Right atrium auricular region (tissue), 2 donors: ENCODE results near the gene ASAP2. TPM values are rescaled to one million over a fixed set of nuclear protein-coding genes. Genes with fewer than 3 reads are reported as not detected.

Source experiments
- DNase-seq: peaks from one replicate; pipeline ENCODE4 v3.0.0-alpha.2; 2019; ENCODE audit warnings: low spot score
- H3K27ac ChIP-seq, 2 donors: fragments of 200-600 bp; sonication (generic); 1 replicate in 1 of 2; 2 replicates in 1 of 2; pipeline ENCODE4 v1.5.1; 2016 to 2019
- H3K27me3 ChIP-seq, 2 donors: fragments of 200-600 bp; sonication (generic); one replicate each; pipeline versions ENCODE4 v1.5.1 to v1.6.0; 2017 to 2019
- H3K36me3 ChIP-seq: fragments of 200-600 bp; sonication (generic); one replicate; pipeline ENCODE4 v1.5.1; 2016
- H3K4me1 ChIP-seq, 2 donors: fragments of 200-600 bp; sonication (generic); one replicate each; pipeline versions ENCODE4 v1.5.1 to v1.6.0; 2017 to 2019
- H3K4me3 ChIP-seq, 2 donors: fragments of 200-600 bp; sonication (generic); 1 replicate in 1 of 2; 2 replicates in 1 of 2; pipeline ENCODE4 v1.5.1; 2017 to 2019; ENCODE audit warnings: mild to moderate bottlenecking in 1 of 2, moderate library complexity in 1 of 2
- H3K9me3 ChIP-seq, 2 donors: fragments of 200-600 bp; sonication (generic); one replicate each; pipeline ENCODE4 v1.5.1; 2019
- total RNA-seq, 2 donors: library from RNA; depleted of rRNA; stranded (reverse); fragments of >200 nt; gene quantifications; one replicate each; pipeline ENCODE4 v1.1.0, GENCODE V29; 2016
- TF ChIP-seq, protein P1 (sequence below), 2 donors: fragments of 200-600 bp; sonication (generic); IDR thresholded peaks; one replicate each; pipeline ENCODE4 v1.5.1; 2019; ENCODE audit warnings: antibody characterized with exemption in 2 of 2

The ASAP2 gene
- total RNA-seq, 2 donors from 2014 or later = 13.2 to 20.3 TPM

DNA sequence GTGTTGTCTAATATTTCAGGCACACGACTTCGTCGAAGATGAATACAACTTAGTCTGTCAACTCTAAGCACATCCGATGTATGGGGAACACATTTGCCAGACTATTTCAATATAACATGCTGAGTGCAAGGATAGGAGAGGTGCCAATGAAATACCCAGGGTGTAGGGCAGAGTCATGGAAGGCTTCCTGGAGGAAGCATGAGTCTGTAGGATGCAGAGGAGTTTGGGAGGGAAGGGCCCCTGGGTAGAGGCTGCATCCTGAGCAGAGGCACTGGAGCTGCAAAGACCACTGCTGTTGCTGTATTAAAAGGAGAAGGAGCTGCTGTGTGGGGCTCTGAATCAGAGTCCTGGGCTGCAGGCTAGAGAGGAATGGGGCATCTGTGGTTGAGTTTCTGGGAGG, 89.9 kb downstream of the ASAP2 start:
- DNase-seq = no peak
- TF ChIP-seq, protein P1, sequence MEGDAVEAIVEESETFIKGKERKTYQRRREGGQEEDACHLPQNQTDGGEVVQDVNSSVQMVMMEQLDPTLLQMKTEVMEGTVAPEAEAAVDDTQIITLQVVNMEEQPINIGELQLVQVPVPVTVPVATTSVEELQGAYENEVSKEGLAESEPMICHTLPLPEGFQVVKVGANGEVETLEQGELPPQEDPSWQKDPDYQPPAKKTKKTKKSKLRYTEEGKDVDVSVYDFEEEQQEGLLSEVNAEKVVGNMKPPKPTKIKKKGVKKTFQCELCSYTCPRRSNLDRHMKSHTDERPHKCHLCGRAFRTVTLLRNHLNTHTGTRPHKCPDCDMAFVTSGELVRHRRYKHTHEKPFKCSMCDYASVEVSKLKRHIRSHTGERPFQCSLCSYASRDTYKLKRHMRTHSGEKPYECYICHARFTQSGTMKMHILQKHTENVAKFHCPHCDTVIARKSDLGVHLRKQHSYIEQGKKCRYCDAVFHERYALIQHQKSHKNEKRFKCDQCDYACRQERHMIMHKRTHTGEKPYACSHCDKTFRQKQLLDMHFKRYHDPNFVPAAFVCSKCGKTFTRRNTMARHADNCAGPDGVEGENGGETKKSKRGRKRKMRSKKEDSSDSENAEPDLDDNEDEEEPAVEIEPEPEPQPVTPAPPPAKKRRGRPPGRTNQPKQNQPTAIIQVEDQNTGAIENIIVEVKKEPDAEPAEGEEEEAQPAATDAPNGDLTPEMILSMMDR (IDR thresholded peaks at IDR 0.05) = no peak

DNA sequence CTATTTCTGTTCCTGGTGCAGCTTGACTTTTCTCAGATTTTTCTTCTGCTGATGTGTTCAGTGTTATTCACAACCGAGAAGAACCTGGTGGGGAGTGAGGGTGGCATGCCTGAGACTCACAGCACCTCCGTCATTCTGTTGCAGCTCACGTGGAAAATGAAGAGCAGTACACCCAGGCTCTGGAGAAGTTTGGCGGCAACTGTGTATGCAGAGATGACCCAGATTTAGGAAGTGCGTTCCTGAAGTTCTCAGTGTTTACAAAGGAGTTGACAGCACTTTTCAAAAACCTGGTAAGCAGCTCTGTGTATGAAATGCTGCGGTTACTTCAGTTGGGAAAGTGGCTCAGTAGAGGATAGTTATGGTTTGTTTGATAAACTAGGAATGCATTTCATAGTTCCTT, 90.5 kb downstream of the ASAP2 start:
- no peak for DNase-seq
- H3K36me3 ChIP-seq = no peaks in the 10 kb centered on the region
- TF ChIP-seq, protein P1 (IDR thresholded peaks at IDR 0.05) = no peak
- H3K9me3 ChIP-seq = no peaks in the 10 kb centered on the region
- no peaks in the 10 kb centered on the region for H3K27me3 ChIP-seq
- peaks cover 0 to 14% of the 10 kb centered on the region in 2 donors for H3K4me1 ChIP-seq
- no peak overlapping the region for H3K4me3 ChIP-seq
- no peak overlapping the region for H3K27ac ChIP-seq

More for the DNA sequence above, 89.9 kb downstream of the ASAP2 start:
- H3K4me1 ChIP-seq = peaks cover 0 to 14% of the 10 kb centered on the region in 2 donors
- no peak overlapping the region for H3K27ac ChIP-seq
- no peaks in the 10 kb centered on the region for H3K27me3 ChIP-seq
- H3K36me3 ChIP-seq = no peaks in the 10 kb centered on the region
- H3K9me3 ChIP-seq = no peaks in the 10 kb centered on the region
- no peak overlapping the region for H3K4me3 ChIP-seq

DNA sequence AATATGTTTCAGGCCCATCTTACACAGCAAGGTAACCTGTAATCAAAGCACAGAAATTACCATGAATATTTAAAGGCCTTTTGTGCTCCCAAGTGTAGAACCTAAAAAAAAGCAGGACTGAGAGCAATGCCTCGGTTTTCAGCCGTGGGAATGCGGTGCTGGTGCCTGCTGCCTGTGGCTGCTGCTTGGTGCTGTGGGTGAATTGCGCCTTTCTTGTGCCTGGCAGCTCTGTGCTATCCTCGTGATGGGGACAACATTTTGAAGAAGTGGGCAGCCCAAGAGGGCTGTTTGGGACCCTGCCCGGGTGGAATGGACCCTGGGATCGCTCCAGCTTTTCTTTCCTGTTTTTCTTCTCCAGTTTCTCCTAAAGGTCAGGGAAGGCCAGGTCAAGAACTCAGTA, 91.2 kb downstream of the ASAP2 start:
- DNase-seq = no peak
- H3K4me3 ChIP-seq = no peak overlapping the region
- H3K9me3 ChIP-seq = no peaks in the 10 kb centered on the region
- TF ChIP-seq, protein P1 (IDR thresholded peaks at IDR 0.05) = no peak
- no peaks in the 10 kb centered on the region for H3K36me3 ChIP-seq
- H3K27ac ChIP-seq = no peak overlapping the region
- H3K4me1 ChIP-seq = peaks cover 0 to 14% of the 10 kb centered on the region in 2 donors
- H3K27me3 ChIP-seq = no peaks in the 10 kb centered on the region

DNA sequence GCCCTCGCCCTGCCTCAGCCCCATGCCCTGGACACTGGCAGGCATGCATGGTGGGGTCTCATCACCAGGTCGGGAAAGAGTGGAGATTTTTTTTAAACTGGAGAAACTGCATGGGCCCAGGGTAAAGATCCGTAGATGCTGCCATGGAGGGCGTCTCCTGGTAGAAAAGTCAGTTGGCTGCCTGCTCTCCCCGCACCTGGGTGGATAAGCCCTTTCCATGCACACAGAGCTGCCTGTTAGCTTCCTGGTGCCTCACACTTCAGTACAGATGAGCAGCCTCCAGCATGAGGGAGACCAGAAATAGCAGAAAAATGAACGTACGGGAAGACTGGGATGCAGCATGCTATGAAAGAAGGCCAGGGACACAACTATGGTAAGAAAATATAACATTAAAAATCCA, 92.0 kb downstream of the ASAP2 start:
- H3K27me3 ChIP-seq = no peaks in the 10 kb centered on the region
- no peak overlapping the region for H3K27ac ChIP-seq

DNA sequence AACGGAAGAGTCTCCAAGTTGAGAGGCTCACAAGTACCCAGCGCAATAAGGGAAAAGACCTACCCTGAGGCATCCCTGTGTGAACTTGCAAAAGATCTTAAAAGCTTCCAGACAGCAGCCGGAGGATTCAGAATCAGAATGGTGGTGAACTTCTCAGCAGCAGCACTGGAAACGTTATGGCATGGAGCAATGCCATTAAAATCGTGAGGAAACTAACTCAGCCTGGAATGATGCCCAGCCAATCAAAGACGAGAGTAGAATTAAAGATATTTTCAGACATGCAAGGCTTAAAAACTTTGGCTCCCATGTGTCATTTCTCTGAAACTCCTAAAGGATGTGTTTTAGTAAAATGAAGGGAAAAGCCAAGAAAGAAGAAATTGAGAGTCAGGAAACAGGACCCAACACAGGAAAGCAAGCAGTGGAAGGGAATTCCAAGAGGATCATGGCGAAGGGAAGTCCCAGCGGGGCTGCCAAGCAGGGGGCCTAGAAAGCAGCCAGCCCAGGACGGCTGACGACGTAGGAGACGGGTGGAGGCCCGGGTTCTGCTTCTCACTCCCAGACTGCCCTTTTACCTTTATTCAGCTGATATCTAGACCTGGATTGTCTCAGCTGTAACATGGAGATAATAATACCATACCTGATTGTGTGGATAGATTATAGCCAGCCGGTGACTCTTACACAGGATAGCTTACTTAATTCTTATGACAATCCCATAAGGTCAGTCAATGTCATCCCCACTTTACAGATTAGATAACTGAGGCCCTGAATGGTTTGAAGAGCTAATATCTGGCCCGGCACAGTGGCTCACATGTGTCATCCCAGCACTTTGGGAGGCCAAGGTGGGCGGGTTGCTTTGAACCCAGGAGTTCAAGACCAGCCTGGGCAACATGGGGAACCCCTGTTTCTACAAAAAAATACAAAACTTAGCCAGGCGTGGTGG, 92.8 kb downstream of the ASAP2 start:
- TF ChIP-seq, protein P1 (IDR thresholded peaks at IDR 0.05) = no peak
- DNase-seq = no peak

More for the DNA sequence above, 92.0 kb downstream of the ASAP2 start:
- no peak overlapping the region for H3K4me3 ChIP-seq
- no peak for DNase-seq
- no peaks in the 10 kb centered on the region for H3K36me3 ChIP-seq
- H3K4me1 ChIP-seq = peaks cover 0 to 14% of the 10 kb centered on the region in 2 donors
- H3K9me3 ChIP-seq = no peaks in the 10 kb centered on the region
- TF ChIP-seq, protein P1 (IDR thresholded peaks at IDR 0.05) = no peak

More for the DNA sequence above, 92.8 kb downstream of the ASAP2 start:
- Histone ChIP-seq H3K4me1 (peaks cover 0 to 20% of the 10 kb centered on the region in 2 donors), H3K27me3 (no peaks in the 10 kb centered on the region), H3K27ac (no peak overlapping the region), H3K9me3 (no peaks in the 10 kb centered on the region), H3K36me3 (no peaks in the 10 kb centered on the region), H3K4me3 (no peak overlapping the region)
